Measurements from ENCODE around the gene KCNMB2.

DNA sequence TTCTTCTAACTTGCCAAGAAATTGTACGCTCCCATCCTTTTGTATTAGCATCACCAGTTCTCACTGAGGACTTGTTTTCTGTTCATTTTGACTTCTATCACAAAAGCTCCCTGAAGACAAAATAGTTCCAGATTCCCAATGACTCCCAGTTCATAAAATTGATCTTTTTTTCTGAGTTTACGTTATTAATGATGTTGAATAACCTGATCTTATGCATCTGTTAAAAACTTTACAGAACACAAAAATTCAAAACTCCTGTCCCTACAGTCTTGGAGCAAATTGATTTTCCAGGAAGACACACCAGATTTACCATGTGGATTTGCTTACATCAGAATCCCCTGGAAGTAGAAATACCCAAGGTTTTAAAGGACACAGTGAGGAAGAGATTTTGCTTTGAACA is 8.3 kb upstream of the KCNMB2 start:
- TF ChIP-seq CTCF (IDR thresholded peaks at IDR 0.05; ENCODE audit: low read depth, low read length) (no peak), EZH2phosphoT487 (IDR thresholded peaks at IDR 0.05; ENCODE audit: low read depth) (no peak)

Data from OCI-LY3 (cell line).